ENCODE data around the gene CAPRIN1.

The CAPRIN1 gene

DNA sequence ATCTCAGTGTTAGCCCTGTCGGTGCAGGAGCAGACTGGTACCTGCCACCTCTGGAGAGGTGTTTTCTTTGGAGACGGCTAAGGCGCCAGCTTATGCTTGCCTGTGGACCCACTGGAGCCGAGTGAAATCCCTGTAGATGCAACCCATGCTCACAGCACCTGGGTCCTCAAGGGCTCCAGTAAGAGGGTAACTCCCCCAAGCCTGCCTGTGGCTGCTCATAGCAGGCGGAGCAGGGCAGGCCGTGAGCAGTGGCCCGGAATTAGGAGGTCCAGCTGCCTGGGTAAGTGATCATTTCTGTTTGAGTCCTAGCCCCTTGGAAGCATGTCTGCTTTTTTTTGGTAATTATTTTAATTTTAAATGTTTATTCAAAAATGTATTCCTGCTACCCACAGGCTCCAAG lies 97.7 kb downstream of the CAPRIN1 start:
- no peak for DNase-seq (ENCODE audit: low read depth)
- no peak overlapping the region for H3K4me3 ChIP-seq (ENCODE audit: low read depth, low read length)
- TF ChIP-seq, protein P1, sequence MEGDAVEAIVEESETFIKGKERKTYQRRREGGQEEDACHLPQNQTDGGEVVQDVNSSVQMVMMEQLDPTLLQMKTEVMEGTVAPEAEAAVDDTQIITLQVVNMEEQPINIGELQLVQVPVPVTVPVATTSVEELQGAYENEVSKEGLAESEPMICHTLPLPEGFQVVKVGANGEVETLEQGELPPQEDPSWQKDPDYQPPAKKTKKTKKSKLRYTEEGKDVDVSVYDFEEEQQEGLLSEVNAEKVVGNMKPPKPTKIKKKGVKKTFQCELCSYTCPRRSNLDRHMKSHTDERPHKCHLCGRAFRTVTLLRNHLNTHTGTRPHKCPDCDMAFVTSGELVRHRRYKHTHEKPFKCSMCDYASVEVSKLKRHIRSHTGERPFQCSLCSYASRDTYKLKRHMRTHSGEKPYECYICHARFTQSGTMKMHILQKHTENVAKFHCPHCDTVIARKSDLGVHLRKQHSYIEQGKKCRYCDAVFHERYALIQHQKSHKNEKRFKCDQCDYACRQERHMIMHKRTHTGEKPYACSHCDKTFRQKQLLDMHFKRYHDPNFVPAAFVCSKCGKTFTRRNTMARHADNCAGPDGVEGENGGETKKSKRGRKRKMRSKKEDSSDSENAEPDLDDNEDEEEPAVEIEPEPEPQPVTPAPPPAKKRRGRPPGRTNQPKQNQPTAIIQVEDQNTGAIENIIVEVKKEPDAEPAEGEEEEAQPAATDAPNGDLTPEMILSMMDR (IDR thresholded peaks at IDR 0.05; ENCODE audit: low read depth, low read length, missing control alignments): no peak

DNA sequence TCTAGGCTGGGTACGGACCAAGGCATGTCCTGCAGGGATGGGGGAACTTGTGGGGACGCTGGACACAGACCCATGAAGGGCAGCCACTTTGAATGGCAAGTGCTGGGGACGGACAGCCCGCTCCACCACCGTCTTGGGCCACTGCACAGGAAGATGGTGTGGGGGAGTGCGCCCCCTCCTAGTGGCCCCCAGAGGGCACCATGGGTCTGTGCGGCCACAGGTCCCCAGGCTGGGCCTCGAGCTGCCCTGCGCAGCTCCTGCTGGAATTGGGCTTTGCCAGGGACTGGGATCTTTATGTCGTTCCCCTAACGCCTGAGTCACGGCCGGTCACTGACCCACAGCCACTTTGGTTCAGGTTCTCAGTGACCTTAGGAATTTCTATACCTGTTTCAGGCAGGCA lies 98.3 kb downstream of the CAPRIN1 start:
- DNase-seq (ENCODE audit: low read depth): no peak
- TF ChIP-seq, protein P1 (IDR thresholded peaks at IDR 0.05; ENCODE audit: low read depth, low read length, missing control alignments): peak; percentile 23
- no peak overlapping the region for H3K4me3 ChIP-seq (ENCODE audit: low read depth, low read length)

DNA sequence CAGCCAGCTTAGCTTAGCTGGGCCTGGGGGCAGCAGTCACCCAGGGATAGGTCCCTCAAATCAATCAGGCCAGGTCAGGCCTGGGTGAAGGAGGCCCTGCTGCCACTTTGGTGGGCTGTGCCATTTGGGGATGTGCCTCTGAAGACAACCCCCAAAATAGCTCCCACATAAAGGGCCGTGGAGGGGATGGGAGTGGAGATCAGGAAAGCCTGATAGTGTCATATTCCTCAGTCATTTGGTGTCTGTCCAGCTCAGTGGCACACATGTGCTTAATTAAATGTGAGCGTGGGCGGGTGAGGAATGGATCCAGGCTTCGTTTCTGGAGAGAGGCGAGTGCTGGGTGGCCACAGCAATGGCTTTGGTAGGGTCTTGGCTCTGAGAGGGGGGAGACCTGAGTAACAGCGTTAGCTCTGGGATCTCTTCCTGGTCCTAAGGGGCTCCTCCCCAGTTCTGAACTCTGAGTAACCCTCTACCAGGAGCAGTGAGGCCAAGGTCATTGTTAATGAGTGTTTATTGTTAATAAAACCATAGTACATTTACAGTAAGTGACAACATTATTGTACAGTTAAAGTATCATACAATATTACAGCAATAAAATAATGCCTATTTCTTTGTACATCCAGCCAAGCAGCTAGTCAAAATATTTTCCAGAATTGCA lies 99.1 kb downstream of the CAPRIN1 start:
- H3K4me3 ChIP-seq (ENCODE audit: low read depth, low read length): no peak overlapping the region
- TF ChIP-seq, protein P1 (IDR thresholded peaks at IDR 0.05; ENCODE audit: low read depth, low read length, missing control alignments): no peak
- no peak for DNase-seq (ENCODE audit: low read depth)

All from GM12864 (cell line).